ENCODE data around the gene C17orf114.
A peak's percentile ranks its signal among the peaks of the same experiment; 100 is the strongest.
"Not testable (repeated sequence)": the region's sequence is repeated elsewhere in the genome, so short reads cannot be mapped to it uniquely, and the experiment has no call there.

Gene C17orf114

GRCh38 chr17:4833941-4834680 lies 32.0 kb upstream of the C17orf114 start:
- Histone ChIP-seq H3K9me3 (no peaks in the 10 kb centered on the region), H3K4me3 (peak overlapping the region; percentile 69), H3K27me3 (no peaks in the 10 kb centered on the region), H3K36me3 (no peaks in the 10 kb centered on the region)
- DNase-seq, result peak; percentile 16

- peak; percentile 76 for DNase-seq
- no peaks in the 10 kb centered on the region for H3K27me3 ChIP-seq
- H3K4me3 ChIP-seq, result peak within 1 kb of the TSS; percentile 69
- no peaks in the 10 kb centered on the region for H3K9me3 ChIP-seq
- no peaks in the 10 kb centered on the region for H3K36me3 ChIP-seq
These were observed 31.2 kb upstream of the C17orf114 start, which contains the start of gene MINK1 for GRCh38 chr17:4833178-4833940. TSS of gene MINK1 (plus strand) at chr17:4833340. CDS start at chr17:4833584, 244 bp downstream.

- peak overlapping the region; percentile 69 for H3K4me3 ChIP-seq
- not testable (repeated sequence) for H3K9me3 ChIP-seq, H3K36me3 ChIP-seq, H3K27me3 ChIP-seq, DNase-seq
These were observed 30.7 kb upstream of the C17orf114 start for GRCh38 chr17:4832829-4833177.

GRCh38 chr17:4827399-4827798 lies 25.3 kb upstream of the C17orf114 start:
- Histone ChIP-seq H3K9me3 (no peaks in the 10 kb centered on the region), H3K27me3 (no peaks in the 10 kb centered on the region), H3K4me3 (no peak overlapping the region), H3K36me3 (no peaks in the 10 kb centered on the region)
- no peak for DNase-seq

- H3K4me3 ChIP-seq, result no peak overlapping the region
- no peak for DNase-seq
- H3K9me3 ChIP-seq, result no peaks in the 10 kb centered on the region
- H3K36me3 ChIP-seq, result no peaks in the 10 kb centered on the region
- no peaks in the 10 kb centered on the region for H3K27me3 ChIP-seq
These were observed 21.4 kb upstream of the C17orf114 start for GRCh38 chr17:4823373-4824089.

GRCh38 chr17:4822835-4823234 lies 20.7 kb upstream of the C17orf114 start:
- DNase-seq, result no peak
- Histone ChIP-seq H3K9me3 (no peaks in the 10 kb centered on the region), H3K27me3 (no peaks in the 10 kb centered on the region), H3K36me3 (no peaks in the 10 kb centered on the region), H3K4me3 (no peak overlapping the region)

- H3K36me3 ChIP-seq, result no peaks in the 10 kb centered on the region
These were observed 16.1 kb upstream of the C17orf114 start for GRCh38 chr17:4818276-4818675.

GRCh38 chr17:4816826-4817225 lies 14.7 kb upstream of the C17orf114 start:
- H3K27me3 ChIP-seq, result no peaks in the 10 kb centered on the region
- DNase-seq, result no peak
- H3K36me3 ChIP-seq, result no peaks in the 10 kb centered on the region
- H3K9me3 ChIP-seq, result no peaks in the 10 kb centered on the region
- no peak overlapping the region for H3K4me3 ChIP-seq

More at GRCh38 chr17:4818276-4818675, 16.1 kb upstream of the C17orf114 start:
- Histone ChIP-seq H3K9me3 (no peaks in the 10 kb centered on the region), H3K27me3 (no peaks in the 10 kb centered on the region), H3K4me3 (no peak overlapping the region)
- DNase-seq, result no peak

GRCh38 chr17:4815043-4815675 lies 13.0 kb upstream of the C17orf114 start:
- H3K36me3 ChIP-seq, result no peaks in the 10 kb centered on the region
- no peak for DNase-seq

GRCh38 chr17:4812690-4813089 lies 10.6 kb upstream of the C17orf114 start:
- H3K36me3 ChIP-seq, result no peaks in the 10 kb centered on the region
- H3K4me3 ChIP-seq, result no peak overlapping the region
- no peaks in the 10 kb centered on the region for H3K9me3 ChIP-seq
- no peaks in the 10 kb centered on the region for H3K27me3 ChIP-seq
- DNase-seq, result no peak

More at GRCh38 chr17:4815043-4815675, 13.0 kb upstream of the C17orf114 start:
- Histone ChIP-seq H3K27me3 (no peaks in the 10 kb centered on the region), H3K4me3 (no peak overlapping the region), H3K9me3 (no peaks in the 10 kb centered on the region)

- DNase-seq, result no peak
- Histone ChIP-seq H3K36me3 (no peaks in the 10 kb centered on the region), H3K27me3 (no peaks in the 10 kb centered on the region), H3K4me3 (no peak overlapping the region), H3K9me3 (no peaks in the 10 kb centered on the region)
These were observed 9.3 kb upstream of the C17orf114 start for GRCh38 chr17:4811471-4811870.

- no peaks in the 10 kb centered on the region for H3K27me3 ChIP-seq
- no peak overlapping the region for H3K4me3 ChIP-seq
- no peaks in the 10 kb centered on the region for H3K9me3 ChIP-seq
- H3K36me3 ChIP-seq, result no peaks in the 10 kb centered on the region
- DNase-seq, result no peak
These were observed 8.7 kb upstream of the C17orf114 start for GRCh38 chr17:4810696-4811290.

GRCh38 chr17:4808378-4808767 lies 6.2 kb upstream of the C17orf114 start:
- H3K36me3 ChIP-seq, result no peaks in the 10 kb centered on the region
- no peaks in the 10 kb centered on the region for H3K27me3 ChIP-seq
- DNase-seq, result peak; percentile 29
- no peaks in the 10 kb centered on the region for H3K9me3 ChIP-seq
- no peak overlapping the region for H3K4me3 ChIP-seq

- no peaks in the 10 kb centered on the region for H3K9me3 ChIP-seq
- H3K27me3 ChIP-seq, result no peaks in the 10 kb centered on the region
- DNase-seq, result no peak
- H3K4me3 ChIP-seq, result peak overlapping the region; percentile 59
- H3K36me3 ChIP-seq, result no peaks in the 10 kb centered on the region
These were observed 5.7 kb upstream of the C17orf114 start for GRCh38 chr17:4807605-4808377.

GRCh38 chr17:4806777-4807604 lies 4.9 kb upstream of the C17orf114 start, which contains the start of gene PLD2:
TSS of gene PLD2 (plus strand) at chr17:4807152. CDS start at chr17:4807773, 621 bp downstream.
- no peaks in the 10 kb centered on the region for H3K9me3 ChIP-seq
- H3K4me3 ChIP-seq, result peak within 1 kb of the TSS; percentile 59
- H3K36me3 ChIP-seq, result no peaks in the 10 kb centered on the region
- H3K27me3 ChIP-seq, result no peaks in the 10 kb centered on the region
- DNase-seq, result peak; percentile 86

All from MG63 (cell line).